ENCODE results near the gene MESD.
"Not testable (repeated sequence)": the region's sequence is repeated elsewhere in the genome, so short reads cannot be mapped to it uniquely, and the experiment has no call there.

Gene MESD

GRCh38 chr15:80965454-80965853 is 24.2 kb downstream of the MESD start:
- not testable (repeated sequence) for DNase-seq (ENCODE audit: low spot score)

GRCh38 chr15:80958818-80959495 is 30.7 kb downstream of the MESD start:
- no peak for DNase-seq (ENCODE audit: low spot score)

GRCh38 chr15:80957976-80958375 is 31.6 kb downstream of the MESD start:
- no peak for DNase-seq (ENCODE audit: low spot score)

- no peak for DNase-seq (ENCODE audit: low spot score)
These were observed 32.1 kb downstream of the MESD start for GRCh38 chr15:80957556-80957955.

DNA sequence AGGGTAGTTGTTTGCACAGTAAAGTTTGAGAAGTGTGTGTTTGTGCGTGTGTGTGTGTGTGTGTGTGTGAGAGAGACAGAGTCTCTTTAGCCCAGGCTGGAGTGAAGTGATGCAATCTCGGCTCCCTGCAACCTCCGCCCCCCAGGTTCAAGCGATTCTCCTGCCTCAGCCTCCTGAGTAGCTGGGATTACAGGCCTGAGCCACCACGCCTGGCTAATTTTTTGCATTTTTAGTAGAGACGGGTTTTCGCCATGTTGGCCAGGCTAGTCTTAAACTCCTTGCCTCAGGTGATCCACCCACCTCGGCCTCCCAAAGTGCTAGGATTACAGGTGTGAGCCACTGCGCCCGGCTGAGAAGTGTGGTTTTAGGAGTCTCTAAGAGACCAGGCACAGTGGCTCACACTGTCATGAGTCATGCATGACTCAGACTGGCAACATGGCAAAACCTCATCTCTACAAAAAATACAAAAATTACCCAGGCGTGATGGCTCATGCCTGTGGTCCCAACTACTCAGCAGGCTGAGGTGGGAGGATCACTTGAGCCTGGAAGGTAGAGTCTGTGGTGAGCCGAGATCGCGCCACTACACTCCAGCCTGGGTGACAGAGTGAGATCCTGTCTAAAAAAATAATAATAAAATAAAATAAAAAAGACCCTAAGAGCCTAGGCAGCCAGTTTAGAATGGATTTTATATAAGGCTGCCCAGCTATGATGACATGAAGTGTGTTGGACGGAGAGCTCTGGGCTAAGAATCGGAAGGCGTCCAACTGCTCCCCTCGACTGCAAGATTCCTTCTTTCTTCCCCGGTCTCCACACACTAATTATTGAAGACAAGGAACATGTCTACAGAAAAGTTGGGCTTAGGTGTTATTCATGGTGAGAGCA is 33.8 kb downstream of the MESD start:
- not testable (repeated sequence) for DNase-seq (ENCODE audit: low spot score)

DNA sequence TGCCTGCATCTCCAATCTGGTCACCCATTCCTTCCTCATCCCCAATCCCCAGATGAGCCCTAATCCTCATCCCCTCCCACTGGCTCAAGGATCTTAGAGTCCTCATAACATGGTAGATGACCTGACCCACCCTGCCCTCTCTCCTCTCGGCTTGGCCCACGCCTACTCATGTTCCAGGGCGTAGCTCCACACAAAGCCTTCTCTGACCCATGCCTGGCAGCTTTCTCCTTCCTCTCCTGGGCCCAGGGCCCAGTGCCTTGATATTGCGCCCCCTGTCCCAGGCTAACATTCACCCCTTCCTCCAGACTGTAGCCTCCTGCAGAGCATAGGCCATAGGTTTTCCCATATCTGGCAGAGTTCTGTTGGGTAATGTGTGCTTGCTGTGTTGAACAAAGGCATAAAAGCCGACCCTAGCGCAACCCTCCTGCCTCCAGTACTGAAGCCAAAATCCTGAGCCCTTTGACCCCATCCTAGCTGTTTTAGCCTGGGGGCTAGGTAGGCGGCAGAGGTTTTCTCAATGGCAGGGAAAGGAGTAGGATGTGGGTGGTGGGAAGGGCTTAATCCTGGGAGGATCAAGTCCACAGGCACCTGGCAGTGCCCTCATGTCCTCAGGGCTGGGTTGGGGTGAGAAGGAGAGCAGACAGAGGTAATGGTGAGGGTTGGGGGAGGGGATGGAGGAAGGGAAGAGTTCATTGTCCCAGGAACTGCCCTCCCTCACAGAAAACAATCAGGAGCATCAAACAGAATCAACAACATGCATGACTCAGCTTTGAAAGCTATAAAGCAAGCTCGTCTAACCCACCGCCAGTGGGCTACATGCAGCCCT is 35.5 kb downstream of the MESD start:
- DNase-seq (ENCODE audit: low spot score), result no peak

DNA sequence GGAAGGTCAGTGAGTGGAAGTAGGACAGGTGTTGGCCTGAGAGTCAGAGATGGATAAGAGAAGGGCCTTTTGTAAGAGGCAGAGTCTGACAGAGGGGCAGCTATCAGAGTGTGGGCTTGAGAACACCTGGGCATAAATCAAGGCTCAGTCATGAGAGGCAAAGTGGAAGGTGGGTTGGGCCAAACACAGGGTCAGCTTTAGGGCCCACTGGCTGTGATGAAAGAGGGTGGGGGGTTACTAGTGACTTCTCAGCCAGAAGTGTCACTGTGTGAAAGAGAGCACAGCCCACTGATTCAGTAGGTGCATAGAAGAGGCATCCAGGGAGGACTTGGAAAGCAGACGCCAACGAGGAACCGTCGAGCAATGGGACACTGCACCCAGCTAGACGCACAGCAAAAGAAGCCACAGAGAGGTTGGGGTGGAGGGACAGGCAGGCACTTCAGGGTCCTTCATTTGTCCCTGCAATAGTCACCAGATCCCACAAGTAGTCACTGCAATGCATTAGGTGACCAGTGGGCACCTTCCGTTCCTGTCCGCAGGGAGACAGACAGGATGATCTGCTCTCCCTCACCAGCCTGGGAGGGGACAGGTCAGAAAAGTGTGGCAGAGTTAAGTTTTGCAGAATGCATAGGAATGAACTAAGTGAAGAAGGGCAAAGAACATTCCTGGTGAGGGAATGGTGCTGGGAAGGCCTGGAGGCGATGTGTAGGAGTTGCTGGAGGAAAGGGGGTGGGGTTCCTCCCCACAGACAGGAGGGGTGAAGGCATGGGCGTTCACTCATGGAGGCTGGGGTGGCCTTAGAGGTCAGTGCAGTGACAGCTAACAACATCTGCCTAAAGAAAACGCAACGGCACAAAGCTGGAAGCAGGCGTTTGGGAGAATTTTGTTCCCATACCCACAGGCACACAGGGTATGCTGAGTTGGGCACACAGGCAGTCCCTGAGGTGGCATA is 36.3 kb downstream of the MESD start:
- no peak for DNase-seq (ENCODE audit: low spot score)

- no peak for DNase-seq (ENCODE audit: low spot score)
These were observed 37.7 kb downstream of the MESD start for GRCh38 chr15:80951941-80952340.

DNA sequence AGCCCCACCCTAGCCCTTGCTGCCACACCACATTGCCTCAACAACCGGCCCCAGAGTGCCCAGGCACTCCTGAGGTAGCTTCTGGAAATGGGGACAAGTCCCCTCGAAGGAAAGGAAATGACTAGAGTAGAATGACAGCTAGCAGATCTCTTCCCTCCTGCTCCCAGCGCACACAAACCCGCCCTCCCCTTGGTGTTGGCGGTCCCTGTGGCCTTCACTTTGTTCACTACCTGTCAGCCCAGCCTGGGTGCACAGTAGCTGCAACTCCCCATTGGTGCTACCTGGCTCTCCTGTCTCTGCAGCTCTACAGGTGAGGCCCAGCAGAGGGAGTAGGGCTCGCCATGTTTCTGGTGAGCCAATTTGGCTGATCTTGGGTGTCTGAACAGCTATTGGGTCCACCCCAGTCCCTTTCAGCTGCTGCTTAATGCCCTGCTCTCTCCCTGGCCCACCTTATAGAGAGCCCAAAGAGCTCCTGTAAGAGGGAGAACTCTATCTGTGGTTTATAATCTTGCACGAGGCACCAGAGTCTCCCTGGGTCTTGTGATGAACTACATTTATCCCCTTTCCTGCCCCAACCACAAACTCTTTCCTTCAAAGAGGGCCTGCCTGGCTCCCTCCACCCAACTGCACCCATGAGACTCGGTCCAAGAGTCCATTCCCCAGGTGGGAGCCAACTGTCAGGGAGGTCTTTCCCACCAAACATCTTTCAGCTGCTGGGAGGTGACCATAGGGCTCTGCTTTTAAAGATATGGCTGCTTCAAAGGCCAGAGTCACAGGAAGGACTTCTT is 39.1 kb downstream of the MESD start:
- DNase-seq (ENCODE audit: low spot score), result no peak

GRCh38 chr15:80949756-80950155 is 39.9 kb downstream of the MESD start:
- no peak for DNase-seq (ENCODE audit: low spot score)

- DNase-seq (ENCODE audit: low spot score), result no peak
These were observed 40.8 kb downstream of the MESD start for GRCh38 chr15:80948651-80949292.

GRCh38 chr15:80946576-80946975 is 43.0 kb downstream of the MESD start:
- no peak for DNase-seq (ENCODE audit: low spot score)

DNA sequence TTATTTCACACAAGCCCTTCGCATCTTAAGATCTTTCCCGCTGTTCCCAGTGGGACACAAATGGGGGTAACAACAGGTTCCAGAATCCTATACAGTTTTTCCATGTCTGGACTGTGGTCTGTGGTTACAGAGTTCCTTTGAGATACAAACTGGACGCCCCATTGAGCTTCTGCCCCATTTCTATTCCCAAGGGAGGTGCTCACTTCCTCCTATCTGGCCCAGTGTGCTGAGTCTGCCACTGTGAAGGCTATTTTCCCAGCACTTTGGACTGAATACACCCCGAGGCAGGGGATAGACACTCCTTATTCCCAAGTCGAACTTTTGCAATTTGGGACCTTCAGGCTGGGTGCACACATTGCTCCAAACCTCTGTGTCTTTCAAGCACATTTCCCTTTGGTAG is 44.0 kb downstream of the MESD start:
- DNase-seq (ENCODE audit: low spot score), result no peak

DNA sequence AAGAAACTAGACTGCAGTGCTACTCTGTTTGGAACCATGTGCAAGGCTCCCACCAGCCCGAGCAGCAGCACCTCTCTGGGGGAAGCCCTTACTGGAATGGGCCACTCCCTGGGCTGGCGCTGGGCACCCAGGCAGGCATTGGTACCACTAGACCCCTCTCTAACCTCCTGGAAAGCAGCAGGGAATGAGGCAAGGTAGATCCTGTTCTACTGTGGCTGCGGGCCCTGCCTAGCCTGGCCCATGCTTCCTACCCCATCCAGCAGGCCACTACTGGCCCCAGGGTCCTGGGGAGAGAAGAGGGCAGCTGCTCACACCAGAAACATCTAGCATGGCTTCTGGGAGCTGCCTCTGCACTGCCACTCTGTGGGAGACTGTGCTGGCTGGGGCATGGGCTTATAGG is 44.8 kb downstream of the MESD start:
- no peak for DNase-seq (ENCODE audit: low spot score)

GRCh38 chr15:80942746-80943565 is 46.7 kb downstream of the MESD start:
- no peak for DNase-seq (ENCODE audit: low spot score)

GRCh38 chr15:80942266-80942665 is 47.4 kb downstream of the MESD start:
- DNase-seq (ENCODE audit: low spot score), result no peak

DNA sequence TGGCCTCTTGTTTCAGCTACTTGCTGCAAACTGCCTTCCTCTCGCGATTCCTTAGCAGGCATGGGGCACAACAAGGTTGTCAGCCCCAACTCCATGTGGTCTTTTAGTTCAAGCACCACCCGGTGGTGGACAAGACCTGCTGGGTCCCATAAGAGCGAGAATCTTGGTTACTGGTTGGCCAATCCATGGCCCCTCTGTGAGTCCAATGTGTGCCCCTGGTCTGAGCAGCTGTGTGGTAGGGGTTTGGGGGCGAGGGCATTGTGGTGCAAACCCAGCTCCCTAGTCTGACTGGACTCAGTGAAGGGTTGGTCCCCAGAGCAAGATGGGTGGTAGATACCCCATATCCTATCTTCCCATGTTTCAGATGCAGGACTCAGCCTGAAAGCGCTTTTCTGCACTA is 48.8 kb downstream of the MESD start:
- no peak for DNase-seq (ENCODE audit: low spot score)

DNA sequence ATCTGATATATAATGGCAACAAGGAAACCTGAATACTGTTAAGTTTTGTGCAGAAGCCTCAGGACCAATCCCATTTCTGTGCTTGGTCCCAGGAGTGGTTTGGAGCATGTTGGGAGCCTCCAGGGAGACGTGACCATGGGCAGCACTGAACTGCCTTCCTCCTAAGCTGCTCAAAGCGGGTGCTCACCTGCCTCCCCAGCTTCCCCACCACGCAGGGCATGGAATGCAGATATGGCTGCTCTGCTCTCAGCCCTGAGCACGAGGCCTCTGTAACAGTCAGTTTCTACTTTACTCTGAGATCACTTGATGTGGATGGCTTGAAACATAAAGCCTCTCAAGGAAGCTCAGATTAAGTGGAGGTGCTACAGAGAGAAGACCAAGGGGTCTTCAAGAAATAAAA is 49.3 kb downstream of the MESD start:
- DNase-seq (ENCODE audit: low spot score), result no peak

GRCh38 chr15:80939216-80939615 is 50.4 kb downstream of the MESD start:
- DNase-seq (ENCODE audit: low spot score), result no peak
